Vagina (tissue), 2 donors: Measurements from ENCODE around the gene ZSCAN2.
A peak's percentile ranks its signal among the peaks of the same experiment; 100 is the strongest.

Experiments
- CTCF ChIP-seq, 3 experiments: fragments of 450-650 bp in 2 of 3; fragments of 200-600 bp in 1 of 3; sonication (generic) in 1 of 3; IDR thresholded peaks; one replicate each; pipeline ENCODE4 v1.5.1; 2017 to 2019; ENCODE audit warnings: antibody characterized with exemption in 3 of 3, mild to moderate bottlenecking in 2 of 3, moderate library complexity in 2 of 3
- POLR2AphosphoS5 ChIP-seq, 2 donors: sonication (generic); formaldehyde crosslinking; IDR thresholded peaks; one replicate each; pipeline ENCODE4 v1.9.0; 2017; ENCODE audit warnings: antibody characterized with exemption in 2 of 2, mild to moderate bottlenecking in 2 of 2, low read depth in 1 of 2; ENCODE audit not compliant: insufficient read depth in 1 of 2

- TF ChIP-seq POLR2AphosphoS5 (IDR thresholded peaks at IDR 0.05; ENCODE audit: insufficient read depth in 1 of 2, low read depth in 1 of 2) = peak in 1 of 2 donors; percentile 63
- no peak for TF ChIP-seq CTCF (IDR thresholded peaks at IDR 0.05)
Observed at GRCh38 chr15:84633311-84634227, 32.8 kb downstream of the ZSCAN2 start.
